ENCODE results near the gene NTNG1.

The NTNG1 gene

GRCh38 chr1:107499139-107499744 is 358.4 kb downstream of the NTNG1 start:
- no peak overlapping the region for H3K27ac ChIP-seq (ENCODE audit: low read depth, low read length)
- no peaks in the 10 kb centered on the region for H3K9me3 ChIP-seq (ENCODE audit: control insufficient read depth in 5 of 5, low read length in 5 of 5)
- no peak overlapping the region for H3K9ac ChIP-seq (ENCODE audit: low read length in 5 of 5)
- no peaks in the 10 kb centered on the region for H3K27me3 ChIP-seq (ENCODE audit: control insufficient read depth in 5 of 5, insufficient read depth in 4 of 5, low read length in 5 of 5)
- no peak overlapping the region for H3K4me3 ChIP-seq (ENCODE audit: low read depth in 1 of 5, low read length in 5 of 5)
- H3K36me3 ChIP-seq (ENCODE audit: control insufficient read depth in 5 of 5, insufficient read depth in 5 of 5, low read length in 5 of 5) = no peaks in the 10 kb centered on the region
- no peaks in the 10 kb centered on the region for H3K4me1 ChIP-seq (ENCODE audit: control insufficient read depth in 5 of 5, insufficient read depth in 5 of 5, low read length in 5 of 5)

GRCh38 chr1:107501081-107501605 is 360.3 kb downstream of the NTNG1 start:
- H3K36me3 ChIP-seq (ENCODE audit: control insufficient read depth in 5 of 5, insufficient read depth in 5 of 5, low read length in 5 of 5) = no peaks in the 10 kb centered on the region
- H3K27ac ChIP-seq (ENCODE audit: low read depth, low read length) = no peak overlapping the region
- no peak overlapping the region for H3K4me3 ChIP-seq (ENCODE audit: low read depth in 1 of 5, low read length in 5 of 5)
- no peak overlapping the region for H3K9ac ChIP-seq (ENCODE audit: low read length in 5 of 5)
- H3K27me3 ChIP-seq (ENCODE audit: control insufficient read depth in 5 of 5, insufficient read depth in 4 of 5, low read length in 5 of 5) = no peaks in the 10 kb centered on the region
- no peaks in the 10 kb centered on the region for H3K4me1 ChIP-seq (ENCODE audit: control insufficient read depth in 5 of 5, insufficient read depth in 5 of 5, low read length in 5 of 5)
- H3K9me3 ChIP-seq (ENCODE audit: control insufficient read depth in 5 of 5, low read length in 5 of 5) = no peaks in the 10 kb centered on the region

GRCh38 chr1:107510347-107510746 is 369.5 kb downstream of the NTNG1 start:
- H3K27ac ChIP-seq (ENCODE audit: low read depth, low read length) = no peak overlapping the region
- H3K27me3 ChIP-seq (ENCODE audit: control insufficient read depth in 5 of 5, insufficient read depth in 4 of 5, low read length in 5 of 5) = no peaks in the 10 kb centered on the region
- no peaks in the 10 kb centered on the region for H3K4me1 ChIP-seq (ENCODE audit: control insufficient read depth in 5 of 5, insufficient read depth in 5 of 5, low read length in 5 of 5)
- no peaks in the 10 kb centered on the region for H3K36me3 ChIP-seq (ENCODE audit: control insufficient read depth in 5 of 5, insufficient read depth in 5 of 5, low read length in 5 of 5)
- H3K9me3 ChIP-seq (ENCODE audit: control insufficient read depth in 5 of 5, low read length in 5 of 5) = no peaks in the 10 kb centered on the region
- no peak overlapping the region for H3K4me3 ChIP-seq (ENCODE audit: low read depth in 1 of 5, low read length in 5 of 5)
- H3K9ac ChIP-seq (ENCODE audit: low read length in 5 of 5) = no peak overlapping the region

- Histone ChIP-seq H3K27me3 (ENCODE audit: control insufficient read depth in 5 of 5, insufficient read depth in 4 of 5, low read length in 5 of 5) (no peaks in the 10 kb centered on the region), H3K9ac (ENCODE audit: low read length in 5 of 5) (no peak overlapping the region), H3K4me1 (ENCODE audit: control insufficient read depth in 5 of 5, insufficient read depth in 5 of 5, low read length in 5 of 5) (no peaks in the 10 kb centered on the region), H3K4me3 (ENCODE audit: low read depth in 1 of 5, low read length in 5 of 5) (no peak overlapping the region), H3K9me3 (ENCODE audit: control insufficient read depth in 5 of 5, low read length in 5 of 5) (no peaks in the 10 kb centered on the region), H3K27ac (ENCODE audit: low read depth, low read length) (no peak overlapping the region), H3K36me3 (ENCODE audit: control insufficient read depth in 5 of 5, insufficient read depth in 5 of 5, low read length in 5 of 5) (no peaks in the 10 kb centered on the region)
Observed at GRCh38 chr1:107512836-107513235, 372.0 kb downstream of the NTNG1 start.

GRCh38 chr1:107514841-107515240 is 374.0 kb downstream of the NTNG1 start:
- Histone ChIP-seq H3K27ac (ENCODE audit: low read depth, low read length) (no peak overlapping the region), H3K4me1 (ENCODE audit: control insufficient read depth in 5 of 5, insufficient read depth in 5 of 5, low read length in 5 of 5) (no peaks in the 10 kb centered on the region), H3K27me3 (ENCODE audit: control insufficient read depth in 5 of 5, insufficient read depth in 4 of 5, low read length in 5 of 5) (no peaks in the 10 kb centered on the region), H3K9ac (ENCODE audit: low read length in 5 of 5) (no peak overlapping the region), H3K4me3 (ENCODE audit: low read depth in 1 of 5, low read length in 5 of 5) (no peak overlapping the region), H3K36me3 (ENCODE audit: control insufficient read depth in 5 of 5, insufficient read depth in 5 of 5, low read length in 5 of 5) (no peaks in the 10 kb centered on the region), H3K9me3 (ENCODE audit: control insufficient read depth in 5 of 5, low read length in 5 of 5) (no peaks in the 10 kb centered on the region)

GRCh38 chr1:107515702-107516101 is 374.9 kb downstream of the NTNG1 start:
- Histone ChIP-seq H3K4me1 (ENCODE audit: control insufficient read depth in 5 of 5, insufficient read depth in 5 of 5, low read length in 5 of 5) (no peaks in the 10 kb centered on the region), H3K36me3 (ENCODE audit: control insufficient read depth in 5 of 5, insufficient read depth in 5 of 5, low read length in 5 of 5) (no peaks in the 10 kb centered on the region), H3K27me3 (ENCODE audit: control insufficient read depth in 5 of 5, insufficient read depth in 4 of 5, low read length in 5 of 5) (no peaks in the 10 kb centered on the region), H3K9me3 (ENCODE audit: control insufficient read depth in 5 of 5, low read length in 5 of 5) (no peaks in the 10 kb centered on the region), H3K27ac (ENCODE audit: low read depth, low read length) (no peak overlapping the region), H3K9ac (ENCODE audit: low read length in 5 of 5) (no peak overlapping the region), H3K4me3 (ENCODE audit: low read depth in 1 of 5, low read length in 5 of 5) (no peak overlapping the region)

GRCh38 chr1:107523061-107523460 is 382.2 kb downstream of the NTNG1 start:
- H3K9me3 ChIP-seq (ENCODE audit: control insufficient read depth in 5 of 5, low read length in 5 of 5) = no peaks in the 10 kb centered on the region
- no peaks in the 10 kb centered on the region for H3K36me3 ChIP-seq (ENCODE audit: control insufficient read depth in 5 of 5, insufficient read depth in 5 of 5, low read length in 5 of 5)
- no peak overlapping the region for H3K9ac ChIP-seq (ENCODE audit: low read length in 5 of 5)
- peaks cover 0 to 7% (median 0%) of the 10 kb centered on the region in 5 donors for H3K4me1 ChIP-seq (ENCODE audit: control insufficient read depth in 5 of 5, insufficient read depth in 5 of 5, low read length in 5 of 5)
- no peak overlapping the region for H3K4me3 ChIP-seq (ENCODE audit: low read depth in 1 of 5, low read length in 5 of 5)
- H3K27me3 ChIP-seq (ENCODE audit: control insufficient read depth in 5 of 5, insufficient read depth in 4 of 5, low read length in 5 of 5) = no peaks in the 10 kb centered on the region
- H3K27ac ChIP-seq (ENCODE audit: low read depth, low read length) = no peak overlapping the region

- H3K4me3 ChIP-seq (ENCODE audit: low read depth in 1 of 5, low read length in 5 of 5) = no peak overlapping the region
- no peaks in the 10 kb centered on the region for H3K27me3 ChIP-seq (ENCODE audit: control insufficient read depth in 5 of 5, insufficient read depth in 4 of 5, low read length in 5 of 5)
- no peaks in the 10 kb centered on the region for H3K36me3 ChIP-seq (ENCODE audit: control insufficient read depth in 5 of 5, insufficient read depth in 5 of 5, low read length in 5 of 5)
- no peak overlapping the region for H3K9ac ChIP-seq (ENCODE audit: low read length in 5 of 5)
- H3K4me1 ChIP-seq (ENCODE audit: control insufficient read depth in 5 of 5, insufficient read depth in 5 of 5, low read length in 5 of 5) = peaks cover 0 to 7% (median 0%) of the 10 kb centered on the region in 5 donors
- no peaks in the 10 kb centered on the region for H3K9me3 ChIP-seq (ENCODE audit: control insufficient read depth in 5 of 5, low read length in 5 of 5)
- no peak overlapping the region for H3K27ac ChIP-seq (ENCODE audit: low read depth, low read length)
Observed at GRCh38 chr1:107523736-107524135, 382.9 kb downstream of the NTNG1 start.

GRCh38 chr1:107524301-107524700 is 383.5 kb downstream of the NTNG1 start:
- no peak overlapping the region for H3K27ac ChIP-seq (ENCODE audit: low read depth, low read length)
- no peak overlapping the region for H3K4me3 ChIP-seq (ENCODE audit: low read depth in 1 of 5, low read length in 5 of 5)
- no peak overlapping the region for H3K9ac ChIP-seq (ENCODE audit: low read length in 5 of 5)
- no peaks in the 10 kb centered on the region for H3K36me3 ChIP-seq (ENCODE audit: control insufficient read depth in 5 of 5, insufficient read depth in 5 of 5, low read length in 5 of 5)
- H3K9me3 ChIP-seq (ENCODE audit: control insufficient read depth in 5 of 5, low read length in 5 of 5) = no peaks in the 10 kb centered on the region
- H3K4me1 ChIP-seq (ENCODE audit: control insufficient read depth in 5 of 5, insufficient read depth in 5 of 5, low read length in 5 of 5) = peaks cover 0 to 7% (median 0%) of the 10 kb centered on the region in 5 donors
- H3K27me3 ChIP-seq (ENCODE audit: control insufficient read depth in 5 of 5, insufficient read depth in 4 of 5, low read length in 5 of 5) = no peaks in the 10 kb centered on the region

- H3K27me3 ChIP-seq (ENCODE audit: control insufficient read depth in 5 of 5, insufficient read depth in 4 of 5, low read length in 5 of 5) = no peaks in the 10 kb centered on the region
- peaks cover 0 to 7% (median 0%) of the 10 kb centered on the region in 5 donors for H3K4me1 ChIP-seq (ENCODE audit: control insufficient read depth in 5 of 5, insufficient read depth in 5 of 5, low read length in 5 of 5)
- no peak overlapping the region for H3K4me3 ChIP-seq (ENCODE audit: low read depth in 1 of 5, low read length in 5 of 5)
- no peaks in the 10 kb centered on the region for H3K9me3 ChIP-seq (ENCODE audit: control insufficient read depth in 5 of 5, low read length in 5 of 5)
- H3K36me3 ChIP-seq (ENCODE audit: control insufficient read depth in 5 of 5, insufficient read depth in 5 of 5, low read length in 5 of 5) = no peaks in the 10 kb centered on the region
- no peak overlapping the region for H3K9ac ChIP-seq (ENCODE audit: low read length in 5 of 5)
- no peak overlapping the region for H3K27ac ChIP-seq (ENCODE audit: low read depth, low read length)
Observed at GRCh38 chr1:107525145-107525544, 384.3 kb downstream of the NTNG1 start.
